HL-60/S4 treated with retinoic acid at 250 ng/mL for 4 days and 3 days (cell line): Measurements from ENCODE around the gene PRPH.

Experiments
- in situ Hi-C: fragments of 300-500 bp; cut with MboI; formaldehyde crosslinking; loops from 2 replicates; pipeline ENCODE4 v1.7.0; 2022; ENCODE audit warnings: low sequenced_read_pairs

Gene PRPH

DNA sequence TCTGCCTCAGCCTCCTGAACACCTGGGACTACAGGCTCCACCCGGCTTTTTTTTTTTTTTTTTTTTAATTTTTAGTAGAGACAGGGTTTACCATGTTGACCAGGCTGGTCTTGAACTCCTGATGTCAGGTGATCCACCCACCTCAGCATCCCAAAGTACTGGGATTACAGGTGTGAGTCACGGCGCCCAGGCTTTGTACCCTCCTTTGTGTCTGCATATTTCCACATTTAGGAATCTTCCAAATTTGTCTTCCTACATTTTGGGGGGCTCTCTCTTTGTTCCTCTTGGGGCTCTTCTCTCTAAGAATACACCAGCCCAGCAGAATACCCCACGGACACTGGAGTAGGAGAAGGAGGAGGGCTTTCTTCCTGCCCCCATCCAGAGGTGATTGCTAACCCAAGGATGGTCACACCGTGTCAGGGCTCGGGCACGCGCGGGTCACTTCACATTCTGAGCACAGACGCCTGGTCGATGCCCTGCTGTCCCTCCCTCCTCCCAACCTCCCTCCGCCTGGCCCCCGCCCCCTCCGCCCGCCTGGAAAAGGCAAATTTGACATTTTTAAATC is 49.6 kb downstream of the PRPH start:
- in situ Hi-C loops = no loop called here

DNA sequence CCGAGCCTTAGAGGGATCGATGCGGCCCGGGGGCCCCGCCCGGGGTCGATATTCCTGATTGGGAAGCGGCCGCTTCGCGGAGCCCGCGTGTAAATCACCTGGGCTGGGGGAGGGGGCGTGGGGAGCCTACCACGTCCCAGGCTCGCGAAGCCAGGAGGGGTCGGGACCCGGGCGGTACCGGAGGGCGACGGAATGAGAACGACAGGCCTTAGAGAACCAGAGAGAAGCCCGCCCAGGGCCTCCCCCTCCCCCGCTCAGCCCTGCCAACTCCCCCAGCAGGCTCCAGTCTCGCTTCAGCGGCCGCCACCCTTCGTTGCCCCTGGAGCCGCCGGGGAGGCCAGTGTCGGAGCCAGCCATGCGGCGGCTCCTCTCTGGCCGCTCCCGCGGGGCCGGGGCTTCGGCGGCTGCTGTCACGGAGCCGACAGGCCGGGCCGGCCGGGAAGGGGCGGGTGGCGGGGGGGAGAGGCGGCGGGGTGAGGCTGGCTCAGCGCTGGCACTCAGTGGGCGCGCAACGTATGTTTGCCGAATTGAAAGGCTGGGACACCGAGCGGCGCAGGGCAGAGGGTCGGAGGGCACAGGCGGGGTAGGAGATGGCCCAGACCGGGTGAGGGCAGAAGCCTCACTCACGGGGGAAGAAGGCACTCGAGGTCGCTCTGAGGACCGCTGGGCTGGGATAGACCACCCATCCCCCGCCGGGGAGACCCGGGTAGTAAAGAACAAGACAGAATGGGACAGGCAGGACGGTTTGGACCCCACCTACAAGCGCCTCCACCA is 50.3 kb downstream of the PRPH start:
- in situ Hi-C loops = no loop called here

DNA sequence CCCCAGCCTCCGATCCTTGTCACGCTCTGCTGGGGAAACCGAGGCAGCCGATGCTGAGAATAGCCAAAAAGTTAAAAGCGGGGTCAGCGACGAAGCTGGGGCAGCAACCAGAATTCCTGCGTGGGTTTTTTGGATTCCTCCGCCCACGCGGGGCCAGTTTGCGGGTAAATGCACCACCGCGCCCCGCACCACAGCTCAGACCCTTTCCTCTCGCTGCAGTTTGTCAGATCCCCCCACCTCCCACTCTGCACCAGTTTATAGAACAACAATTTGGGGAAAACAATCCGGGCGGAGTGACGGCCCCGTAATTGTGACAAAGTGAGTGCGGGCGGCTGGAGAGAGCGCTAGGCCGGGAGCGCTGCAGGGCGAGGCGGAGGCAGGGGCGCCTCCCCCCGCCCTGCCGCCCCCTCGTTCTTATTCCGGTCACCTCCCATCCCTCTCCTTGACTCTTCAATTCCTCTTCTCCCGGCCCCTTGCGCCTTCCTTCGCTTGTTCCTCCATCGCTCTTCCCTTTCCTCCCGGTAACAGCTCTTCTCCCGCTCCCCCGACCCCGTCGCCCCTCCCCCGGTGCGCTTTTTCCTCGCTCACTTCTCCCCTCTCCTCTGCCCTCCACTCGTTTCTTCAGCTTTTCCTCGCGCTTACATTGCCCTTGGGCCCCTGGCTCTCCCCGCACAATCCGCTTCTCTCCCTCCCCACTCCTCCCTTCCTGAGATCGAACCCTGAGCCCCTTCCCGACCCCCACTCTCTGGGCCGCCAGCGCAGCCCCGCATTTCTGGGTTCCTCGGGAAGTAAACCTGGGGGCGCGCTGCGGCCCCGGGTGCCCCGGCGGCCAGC is 51.1 kb downstream of the PRPH start:
- in situ Hi-C loops = no loop called here

- in situ Hi-C loops = no loop called here
Observed at GRCh38 chr12:49346659-49347310, 51.8 kb downstream of the PRPH start, which contains the start of gene DNAJC22. Gene DNAJC22, plus strand, starts transcription at chr12:49346888. Its CDS starts 1,985 bp downstream, at chr12:49348873.

DNA sequence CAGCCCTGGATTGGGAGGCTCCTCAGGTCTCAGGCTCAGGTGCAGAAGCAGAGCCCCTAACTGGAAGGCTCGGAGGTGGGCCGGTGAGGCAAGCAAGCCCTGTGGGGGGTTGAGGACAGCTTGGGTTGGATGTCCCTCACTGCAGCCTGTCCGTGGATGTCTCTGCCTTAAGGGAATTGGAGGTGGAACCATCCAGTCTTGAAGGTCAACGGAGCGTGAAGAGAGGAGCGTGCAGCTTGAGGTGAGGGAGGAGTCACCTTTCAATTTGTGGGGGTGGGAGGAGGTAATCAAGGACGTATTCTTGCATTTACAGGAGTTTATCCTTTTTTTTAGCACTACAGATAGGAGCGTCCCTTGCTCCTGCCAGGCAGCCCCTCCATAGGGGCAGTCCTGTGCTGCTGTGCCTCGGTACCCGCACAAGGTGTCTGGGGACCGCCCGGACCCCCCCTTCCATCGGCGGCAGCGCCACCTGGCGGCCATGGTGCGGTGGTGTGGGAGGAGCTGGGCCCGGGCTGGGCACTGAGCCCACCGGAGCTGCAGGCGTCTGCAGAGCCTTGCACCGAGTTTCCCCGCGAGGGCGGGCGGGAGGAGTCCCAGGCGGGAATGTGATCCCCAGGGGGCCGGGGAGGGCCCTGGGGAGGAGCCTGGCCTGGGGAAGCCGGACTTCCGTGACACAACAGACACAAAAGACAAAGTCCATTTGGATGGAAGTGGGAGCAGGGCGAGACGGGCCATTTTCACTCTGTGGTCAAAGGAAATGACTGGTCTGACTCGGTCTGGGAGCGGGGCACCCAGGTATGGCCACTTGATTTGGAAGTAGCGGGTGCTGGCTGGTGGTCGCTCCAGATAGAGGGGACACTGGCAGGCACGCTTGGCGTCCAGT is 52.6 kb downstream of the PRPH start:
- in situ Hi-C loops = no loop called here
